Smooth muscle cell (in vitro differentiated cells): ENCODE measurements around the gene ZNG1A. TPM values are rescaled to one million over a fixed set of nuclear protein-coding genes. Genes with fewer than 3 reads are reported as not detected.
A peak's percentile ranks its signal among the peaks of the same experiment; 100 is the strongest.
"Not testable (repeated sequence)": the region's sequence is repeated elsewhere in the genome, so short reads cannot be mapped to it uniquely, and the experiment has no call there.

Experiments used
- DNase-seq: peaks from one replicate; lab custom pipeline; 2025; ENCODE audit not compliant: unreplicated experiment; lab: John Stamatoyannopoulos, UW
- H2AFZ ChIP-seq: fragments of 200-600 bp; sonication (generic); 2 replicates; pipeline ENCODE4 v1.6.0; 2016; ENCODE audit warnings: antibody characterized with exemption, low read depth, mild to moderate bottlenecking
- H3F3A ChIP-seq: fragments of 200-600 bp; sonication (generic); 2 replicates; pipeline ENCODE4 v1.6.0; 2017; ENCODE audit warnings: antibody characterized with exemption, low read depth
- H3K27ac ChIP-seq: fragments of 200-600 bp; sonication (generic); 2 replicates; pipeline ENCODE4 v1.5.1; 2016; ENCODE audit warnings: low read depth, mild to moderate bottlenecking
- H3K27me3 ChIP-seq: fragments of 200-600 bp; sonication (generic); 2 replicates; pipeline ENCODE4 v1.6.1; 2016; ENCODE audit warnings: low read depth, mild to moderate bottlenecking
- H3K36me3 ChIP-seq: fragments of 200-600 bp; sonication (generic); 2 replicates; pipeline ENCODE4 v1.5.1; 2016; ENCODE audit warnings: low read depth
- H3K4me1 ChIP-seq: fragments of 200-600 bp; sonication (generic); 2 replicates; pipeline ENCODE4 v1.5.1; 2016; ENCODE audit warnings: low read depth
- H3K4me2 ChIP-seq: fragments of 200-600 bp; sonication (generic); 2 replicates; pipeline ENCODE4 v1.6.0; 2016; ENCODE audit warnings: mild to moderate bottlenecking
- H3K4me3 ChIP-seq: fragments of 200-600 bp; sonication (generic); 2 replicates; pipeline ENCODE4 v1.5.1; 2016; ENCODE audit warnings: mild to moderate bottlenecking
- H3K79me2 ChIP-seq: fragments of 200-600 bp; sonication (generic); 2 replicates; pipeline ENCODE4 v1.6.0; 2016; ENCODE audit warnings: low read depth, mild to moderate bottlenecking
- H3K9ac ChIP-seq: fragments of 200-600 bp; sonication (generic); 2 replicates; pipeline ENCODE4 v1.6.0; 2016; ENCODE audit warnings: low read depth
- H3K9me3 ChIP-seq: fragments of 200-600 bp; sonication (generic); replicated peaks from 2 replicates; pipeline ENCODE4 v1.5.1; 2016; ENCODE audit warnings: low read depth
- H4K20me1 ChIP-seq: fragments of 200-600 bp; sonication (generic); 2 replicates; pipeline ENCODE4 v1.6.0; 2016; ENCODE audit warnings: low read depth
- CTCF ChIP-seq: fragments of 200-600 bp; sonication (generic); IDR thresholded peaks from 2 replicates; pipeline ENCODE4 v1.5.1; 2017; ENCODE audit warnings: borderline replicate concordance, mild to moderate bottlenecking, antibody characterized with exemption; ENCODE audit not compliant: insufficient read depth, poor library complexity, severe bottlenecking
- WGBS: methylation state at CpG from one replicate; pipeline ENCODE4 v1.1.7; 2016; ENCODE audit warnings: low lambda C conversion rate; 5-methylcytosine and 5-hydroxymethylcytosine counted together
- polyA plus RNA-seq: library from polyadenylated mRNA; unstranded; fragments of >200 nt; fragmentation: Nextera tagmentation; extraction: Ambion mirVana; gene quantifications from 2 replicates; pipeline ENCODE4 v1.2.1, GENCODE V29; 2016
- total RNA-seq: library from RNA; depleted of rRNA; stranded (reverse); fragments of >200 nt; gene quantifications from 2 replicates; pipeline ENCODE4 v1.2.3, GENCODE V29; 2014

Gene ZNG1A
- 22.6 and 31.1 TPM in 2 replicates for total RNA-seq
- polyA plus RNA-seq: 37.5 and 50.3 TPM in 2 replicates

GRCh38 chr9:178970-179383, at the start of gene ZNG1A:
Gene ZNG1A (minus strand): TSS chr9:179056. CDS start chr9:178969, 87 bp downstream.
- H3K79me2 ChIP-seq, H2AFZ ChIP-seq, H3K27me3 ChIP-seq, H3K36me3 ChIP-seq, H3F3A ChIP-seq, DNase-seq, H4K20me1 ChIP-seq, H3K9me3 ChIP-seq, H3K4me1 ChIP-seq: not testable (repeated sequence)
- WGBS: 0% methylated on average over 1 of the region's 32 CpGs
- H3K4me2 ChIP-seq: peak within 1 kb of the TSS; percentile 68
- H3K4me3 ChIP-seq: peak within 1 kb of the TSS; percentile 41
- peak within 1 kb of the TSS; percentile 22 for H3K9ac ChIP-seq
- peak within 1 kb of the TSS; percentile 20 for H3K27ac ChIP-seq

DNA sequence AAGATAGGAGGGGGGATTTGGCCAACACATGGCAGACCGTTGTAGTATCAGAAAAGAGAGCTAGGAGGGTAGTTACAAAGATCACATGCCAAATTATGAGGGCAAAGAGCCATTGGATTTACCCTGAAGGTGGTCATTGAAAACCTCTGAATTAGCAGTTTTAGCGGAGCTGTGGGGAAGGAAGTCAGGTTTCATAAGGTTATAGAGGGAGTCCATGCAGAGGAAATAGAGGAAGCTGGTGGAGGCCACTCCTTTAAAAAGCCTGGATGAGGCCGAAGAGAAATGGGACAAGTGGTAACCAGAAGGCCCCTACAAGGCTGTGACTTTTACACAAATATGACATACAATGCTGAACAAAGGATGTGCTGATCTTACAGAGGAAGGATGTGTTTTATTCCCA, 49.0 kb upstream of the ZNG1A start:
- Histone ChIP-seq H3K4me1 (peaks cover 5% of the 10 kb centered on the region), H3K9me3 (no peaks in the 10 kb centered on the region), H3K9ac (no peak overlapping the region), H3K27me3 (no peaks in the 10 kb centered on the region), H3K36me3 (no peaks in the 10 kb centered on the region), H2AFZ (no peak overlapping the region), H3F3A (no peaks in the 10 kb centered on the region), H3K27ac (no peak overlapping the region), H3K79me2 (no peaks in the 10 kb centered on the region), H3K4me2 (no peak overlapping the region), H3K4me3 (no peak overlapping the region), H4K20me1 (no peaks in the 10 kb centered on the region)
- 93% methylated on average over 3 of the region's 3 CpGs for whole genome bisulfite sequencing
- TF ChIP-seq CTCF: no peak
- DNase-seq: no peak

DNA sequence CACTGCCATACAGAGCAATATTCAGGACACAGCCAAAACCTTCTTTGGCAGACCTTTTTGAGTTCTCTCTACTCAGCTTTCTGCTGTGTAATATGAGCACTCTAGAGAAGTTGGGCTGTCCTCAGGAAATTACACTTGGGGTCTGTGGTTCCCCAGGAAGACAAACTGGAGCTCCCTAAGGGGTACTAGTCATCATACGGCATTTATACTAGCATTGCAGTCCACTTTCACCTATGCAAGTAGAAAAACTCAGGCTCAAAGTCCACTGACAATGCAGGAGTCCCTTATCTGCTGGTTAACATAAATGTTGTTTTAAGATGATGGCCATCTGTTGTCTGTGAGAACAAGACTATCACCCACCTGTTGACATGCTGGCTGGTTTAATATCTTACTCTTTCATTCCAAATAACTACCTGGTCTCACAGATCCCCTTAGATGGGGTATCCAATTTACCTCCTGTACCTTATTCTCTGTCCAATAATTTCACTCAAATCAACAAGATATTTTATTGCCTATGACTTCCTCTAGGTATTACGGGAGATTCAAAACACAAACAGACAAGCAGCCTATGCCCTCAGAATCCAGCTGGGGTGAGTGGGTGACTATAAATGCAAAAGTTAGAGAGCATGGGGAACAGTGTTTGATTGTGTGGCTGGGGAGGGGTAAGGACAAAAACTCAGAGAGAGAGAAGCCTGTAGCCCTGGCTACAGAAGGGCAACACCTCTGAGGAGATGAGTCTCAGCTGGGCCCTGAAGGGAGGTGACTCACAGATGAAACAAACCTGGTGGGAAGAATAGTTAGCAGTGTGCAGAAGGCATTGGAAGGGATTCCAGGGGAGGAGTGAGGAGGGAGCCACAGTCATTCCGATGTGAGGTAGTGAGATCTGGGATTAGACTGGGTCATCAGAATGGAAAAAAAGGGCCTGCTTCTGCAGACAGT, 46.0 kb upstream of the ZNG1A start:
- peak overlapping the region; percentile 85 for H3K27ac ChIP-seq
- peak overlapping the region; percentile 36 for H3K9ac ChIP-seq
- WGBS: 70% methylated on average over 3 of the region's 3 CpGs
- H3K4me3 ChIP-seq: no peak overlapping the region
- no peaks in the 10 kb centered on the region for H3K36me3 ChIP-seq
- H3K4me1 ChIP-seq: peaks cover 12% of the 10 kb centered on the region
- no peak overlapping the region for H2AFZ ChIP-seq
- no peaks in the 10 kb centered on the region for H3F3A ChIP-seq
- no peak for DNase-seq
- H3K79me2 ChIP-seq: no peaks in the 10 kb centered on the region
- no peak overlapping the region for H3K4me2 ChIP-seq
- no peaks in the 10 kb centered on the region for H3K9me3 ChIP-seq
- TF ChIP-seq CTCF: no peak
- no peaks in the 10 kb centered on the region for H4K20me1 ChIP-seq
- no peaks in the 10 kb centered on the region for H3K27me3 ChIP-seq

- Histone ChIP-seq H3K36me3 (no peaks in the 10 kb centered on the region), H4K20me1 (no peaks in the 10 kb centered on the region), H3K9ac (no peak overlapping the region), H2AFZ (no peak overlapping the region), H3F3A (no peaks in the 10 kb centered on the region), H3K27me3 (no peaks in the 10 kb centered on the region), H3K4me1 (peaks cover 12% of the 10 kb centered on the region), H3K27ac (peak overlapping the region; percentile 85), H3K9me3 (no peaks in the 10 kb centered on the region), H3K79me2 (no peaks in the 10 kb centered on the region), H3K4me2 (no peak overlapping the region), H3K4me3 (no peak overlapping the region)
- no peak for DNase-seq
- WGBS: 89% methylated on average over 5 of the region's 5 CpGs
- no peak for TF ChIP-seq CTCF
These were observed 45.2 kb upstream of the ZNG1A start for GRCh38 chr9:224026-224425.
